ENCODE measurements around the gene C2orf92.
"Not testable (repeated sequence)": the region's sequence is repeated elsewhere in the genome, so short reads cannot be mapped to it uniquely, and the experiment has no call there.

Gene C2orf92

GRCh38 chr2:97695744-97696143 lies 26.2 kb downstream of the C2orf92 start:
- DNase-seq, result no peak

- DNase-seq, result peak; percentile 87
Measured at GRCh38 chr2:97697252-97698235, 28.0 kb downstream of the C2orf92 start.

- no peak for DNase-seq
Measured at GRCh38 chr2:97698530-97698929, 29.0 kb downstream of the C2orf92 start.

- peak; percentile 51 for DNase-seq
Measured at GRCh38 chr2:97699765-97700444, 30.4 kb downstream of the C2orf92 start.

- DNase-seq, result no peak
Measured at GRCh38 chr2:97701186-97701585, 31.7 kb downstream of the C2orf92 start.

GRCh38 chr2:97701851-97702465 lies 32.4 kb downstream of the C2orf92 start:
- DNase-seq, result no peak

- no peak for DNase-seq
Measured at GRCh38 chr2:97702731-97703470, 33.4 kb downstream of the C2orf92 start.

- no peak for DNase-seq
Measured at GRCh38 chr2:97703741-97704140, 34.2 kb downstream of the C2orf92 start.

- no peak for DNase-seq
Measured at GRCh38 chr2:97704989-97705388, 35.5 kb downstream of the C2orf92 start.

- no peak for DNase-seq
Measured at GRCh38 chr2:97706112-97706511, 36.6 kb downstream of the C2orf92 start.

- no peak for DNase-seq
Measured at GRCh38 chr2:97706708-97707345, 37.3 kb downstream of the C2orf92 start.

- DNase-seq, result no peak
Measured at GRCh38 chr2:97707362-97708047, 38.0 kb downstream of the C2orf92 start.

GRCh38 chr2:97708048-97708380 lies 38.5 kb downstream of the C2orf92 start:
- no peak for DNase-seq

- DNase-seq, result no peak
Measured at GRCh38 chr2:97708608-97709007, 39.1 kb downstream of the C2orf92 start.

- DNase-seq, result no peak
Measured at GRCh38 chr2:97711394-97711711, 41.8 kb downstream of the C2orf92 start.

- not testable (repeated sequence) for DNase-seq
Measured at GRCh38 chr2:97712175-97712574, 42.7 kb downstream of the C2orf92 start.

GRCh38 chr2:97712693-97713295 lies 43.3 kb downstream of the C2orf92 start:
- peak; percentile 51 for DNase-seq

- DNase-seq, result peak; percentile 50
Measured at GRCh38 chr2:97713296-97714083, 44.0 kb downstream of the C2orf92 start, which contains the start of gene ZAP70. Gene ZAP70, plus strand, starts transcription at chr2:97713576. Its CDS starts 10,461 bp downstream, at chr2:97724037.

- no peak for DNase-seq
Measured at GRCh38 chr2:97714084-97714949, 44.8 kb downstream of the C2orf92 start.

All from stimulated activated naive CD4-positive, alpha-beta T cell treated with Interleukin-2 at 50 U/mL for 16 hours (primary cell).